ENCODE measurements around the gene TTC7B. TPM values are rescaled to one million over a fixed set of nuclear protein-coding genes. Genes with fewer than 3 reads are reported as not detected.

The TTC7B gene
- total and polyA plus RNA-seq, 2 experiments from 2014 or later = 5.2 to 28.2 TPM

DNA sequence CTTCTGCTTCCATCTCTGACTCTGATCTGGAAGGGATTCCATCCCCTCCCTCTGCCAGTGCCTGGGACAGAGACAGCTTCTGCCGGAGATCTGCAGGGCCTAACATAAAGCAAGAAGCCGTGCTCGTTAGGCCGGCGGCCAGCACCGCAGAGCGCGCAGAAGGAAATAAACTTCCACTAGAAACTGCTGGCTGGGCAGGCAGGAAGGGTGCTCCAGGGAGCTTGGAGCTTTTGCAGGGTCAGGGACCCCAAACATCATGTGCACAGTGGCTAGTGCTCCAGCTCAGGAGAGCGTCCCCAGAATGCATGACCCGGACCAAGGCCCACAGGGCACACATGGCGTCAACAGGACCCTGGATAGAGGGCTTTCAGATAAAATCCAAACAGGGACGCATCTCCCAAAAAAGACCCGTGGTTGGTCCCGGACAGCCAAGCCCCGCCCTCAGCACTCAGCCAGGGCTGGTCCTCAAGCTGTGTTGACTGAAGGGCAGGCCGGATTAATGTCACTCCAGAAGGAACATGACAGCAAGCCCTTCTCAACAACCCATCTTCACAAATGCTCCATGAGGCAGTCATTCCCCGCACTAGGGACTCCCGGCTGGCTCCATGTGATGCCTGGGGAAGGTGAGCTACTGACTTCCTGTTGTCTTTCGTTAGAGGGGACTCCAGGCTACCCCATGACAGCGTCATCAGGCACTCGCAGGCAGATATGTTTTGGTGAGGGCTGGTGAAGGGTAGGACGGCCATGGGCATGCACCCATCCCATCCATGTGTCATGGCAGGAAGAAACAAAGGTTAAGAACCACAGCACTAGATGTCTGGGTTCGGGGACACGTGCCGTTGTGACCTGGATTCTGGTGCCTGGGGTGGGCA lies 297.9 kb downstream of the TTC7B start:
- Histone ChIP-seq H3K79me2 (ENCODE audit: insufficient read depth) (no peaks in the 10 kb centered on the region), H3K9me2 (ENCODE audit: insufficient read depth) (no peaks in the 10 kb centered on the region), H3K4me3 (no peak overlapping the region), H3K27me3 (replicated peaks; ENCODE audit: insufficient read depth) (no peaks in the 10 kb centered on the region), H3K9me3 (ENCODE audit: low read depth) (no peaks in the 10 kb centered on the region), H3K4me2 (ENCODE audit: unreplicated experiment) (no peak overlapping the region), H2AFZ (no peak overlapping the region), H3K9ac (no peak overlapping the region), H3F3A (ENCODE audit: insufficient read depth) (no peaks in the 10 kb centered on the region), H3K4me1 (ENCODE audit: insufficient read depth) (no peaks in the 10 kb centered on the region; the same call in 1 of the 2 replicates), H4K20me1 (ENCODE audit: insufficient read depth) (no peaks in the 10 kb centered on the region), H3K36me3 (ENCODE audit: low read depth) (no peaks in the 10 kb centered on the region), H3K27ac (no peak overlapping the region)
- in situ Hi-C loops (cut with MboI) = no loop called here
- DNase-seq = no peak
- TF ChIP-seq EZH2phosphoT487 (IDR thresholded peaks at IDR 0.05; ENCODE audit: insufficient read depth, low read depth) = no peak
- TF ChIP-seq EZH2 (IDR thresholded peaks at IDR 0.05; ENCODE audit: insufficient read depth, poor library complexity, severe bottlenecking) = no peak
- WGBS, 2 experiments (ENCODE audit: low coverage in 1 of 2, low lambda C conversion rate in 2 of 2, missing lambda C conversion rate in 2 of 2) = 72 to 73% methylated on average over 25 of the region's 25 CpGs

DNA sequence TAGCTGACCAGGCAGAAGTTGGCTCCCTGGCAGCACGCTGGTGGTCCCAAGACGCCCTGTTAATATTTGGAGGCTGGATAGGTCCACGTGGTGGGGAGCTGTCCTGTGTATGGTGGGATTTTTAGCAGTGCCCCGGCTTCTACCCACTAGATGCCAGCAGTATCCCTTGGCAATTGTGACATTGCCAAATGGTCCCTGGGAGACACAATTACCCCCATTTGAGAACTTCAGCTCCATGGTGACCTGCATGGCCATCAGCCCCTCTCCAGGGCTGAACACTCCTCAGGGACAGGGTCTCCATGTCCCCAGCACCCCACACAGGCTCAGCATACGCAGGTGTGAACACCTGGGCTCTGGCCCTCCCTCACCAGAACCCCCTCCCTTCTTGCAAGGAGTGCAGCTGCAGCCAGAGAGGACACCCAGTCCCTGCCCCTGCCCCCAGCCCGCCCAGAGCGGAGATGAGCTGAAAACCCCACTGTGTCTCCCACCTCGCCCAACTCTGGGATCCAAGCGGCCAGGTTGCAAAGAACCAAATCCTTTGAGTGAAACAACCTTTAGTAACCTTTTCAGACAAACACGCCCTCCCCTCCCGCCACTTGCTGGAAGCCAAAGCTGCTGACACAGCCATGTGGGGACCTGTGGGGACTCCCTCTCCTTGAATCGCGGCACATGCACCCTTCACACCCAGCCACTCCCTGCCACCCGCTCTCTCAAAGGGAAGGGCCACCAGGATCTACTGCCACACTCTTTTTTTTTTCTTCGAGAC lies 299.0 kb downstream of the TTC7B start:
- Histone ChIP-seq H3F3A (ENCODE audit: insufficient read depth) (no peaks in the 10 kb centered on the region), H3K9me3 (ENCODE audit: low read depth) (no peaks in the 10 kb centered on the region), H3K9me2 (ENCODE audit: insufficient read depth) (no peaks in the 10 kb centered on the region), H3K9ac (no peak overlapping the region), H3K27me3 (replicated peaks; ENCODE audit: insufficient read depth) (no peaks in the 10 kb centered on the region), H3K4me1 (ENCODE audit: insufficient read depth) (no peaks in the 10 kb centered on the region), H3K4me3 (no peak overlapping the region), H3K79me2 (ENCODE audit: insufficient read depth) (no peaks in the 10 kb centered on the region), H2AFZ (no peak overlapping the region), H3K36me3 (ENCODE audit: low read depth) (no peaks in the 10 kb centered on the region), H3K27ac (no peak overlapping the region), H4K20me1 (ENCODE audit: insufficient read depth) (no peaks in the 10 kb centered on the region), H3K4me2 (ENCODE audit: unreplicated experiment) (no peak overlapping the region)
- in situ Hi-C loops (cut with MboI) = no loop called here
- DNase-seq = no peak
- no peak for TF ChIP-seq EZH2phosphoT487 (IDR thresholded peaks at IDR 0.05; ENCODE audit: insufficient read depth, low read depth)
- TF ChIP-seq EZH2 (IDR thresholded peaks at IDR 0.05; ENCODE audit: insufficient read depth, poor library complexity, severe bottlenecking) = no peak
- WGBS, 2 experiments (ENCODE audit: low coverage in 1 of 2, low lambda C conversion rate in 2 of 2, missing lambda C conversion rate in 2 of 2) = 76 to 77% methylated on average over 15 of the region's 15 CpGs

DNA sequence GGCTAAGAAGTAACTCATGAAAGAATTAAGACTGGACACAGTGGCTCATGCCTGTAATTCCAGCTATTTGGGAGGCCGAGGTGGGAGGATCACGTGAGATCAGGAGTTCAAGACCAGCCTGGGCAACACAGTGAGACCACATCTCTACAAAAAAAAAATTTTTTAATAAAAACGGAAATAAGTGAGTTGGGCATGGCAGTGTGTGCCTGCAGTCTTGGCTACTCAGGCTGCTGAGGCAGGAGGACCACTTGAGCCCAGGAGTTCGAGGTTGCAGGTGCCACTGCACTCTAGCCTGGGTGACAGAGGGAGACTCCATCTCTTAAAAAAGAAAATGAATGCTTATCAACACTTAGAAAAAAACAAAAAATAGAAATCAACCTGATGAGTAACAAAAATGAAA lies 301.7 kb downstream of the TTC7B start:
- no peaks in the 10 kb centered on the region for H3K9me2 ChIP-seq (ENCODE audit: insufficient read depth)
- in situ Hi-C loops (cut with MboI) = no loop called here
- no peaks in the 10 kb centered on the region for H3K27me3 ChIP-seq (replicated peaks; ENCODE audit: insufficient read depth)
- H3K27ac ChIP-seq = no peak overlapping the region
- WGBS, 2 experiments (ENCODE audit: low coverage in 1 of 2, low lambda C conversion rate in 2 of 2, missing lambda C conversion rate in 2 of 2) = 69 to 83% methylated on average over 4 of the region's 4 CpGs
- no peaks in the 10 kb centered on the region for H3F3A ChIP-seq (ENCODE audit: insufficient read depth)
- no peak overlapping the region for H3K4me3 ChIP-seq
- H3K79me2 ChIP-seq (ENCODE audit: insufficient read depth) = no peaks in the 10 kb centered on the region
- TF ChIP-seq EZH2 (IDR thresholded peaks at IDR 0.05; ENCODE audit: insufficient read depth, poor library complexity, severe bottlenecking) = no peak
- no peak for TF ChIP-seq EZH2phosphoT487 (IDR thresholded peaks at IDR 0.05; ENCODE audit: insufficient read depth, low read depth)
- no peak overlapping the region for H3K4me2 ChIP-seq (ENCODE audit: unreplicated experiment)
- H2AFZ ChIP-seq = no peak overlapping the region
- no peaks in the 10 kb centered on the region for H3K36me3 ChIP-seq (ENCODE audit: low read depth)
- no peaks in the 10 kb centered on the region for H3K4me1 ChIP-seq (ENCODE audit: insufficient read depth)
- DNase-seq = no peak
- H4K20me1 ChIP-seq (ENCODE audit: insufficient read depth) = no peaks in the 10 kb centered on the region
- no peak overlapping the region for H3K9ac ChIP-seq
- no peaks in the 10 kb centered on the region for H3K9me3 ChIP-seq (ENCODE audit: low read depth)

DNA sequence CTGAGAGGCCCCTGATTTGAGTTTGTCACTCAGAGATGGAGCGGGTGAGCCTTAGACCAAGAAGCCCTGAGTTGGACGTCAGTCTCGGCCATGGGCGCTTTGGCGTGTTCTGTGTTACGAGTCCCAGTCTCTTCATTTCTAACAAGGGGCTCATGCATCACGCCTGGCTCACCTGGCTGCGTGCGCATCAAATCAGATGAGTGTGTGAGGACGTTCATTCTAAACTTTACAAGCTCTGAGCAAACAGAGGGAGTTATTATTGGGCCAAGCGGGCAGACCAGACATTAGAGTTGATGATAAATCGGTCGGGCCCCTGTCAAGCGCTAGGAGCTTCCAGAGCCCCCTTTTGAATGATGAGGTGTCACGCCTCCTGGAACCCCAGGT lies 302.2 kb downstream of the TTC7B start:
- in situ Hi-C loops (cut with MboI) = no loop called here
- Histone ChIP-seq H3K27me3 (replicated peaks; ENCODE audit: insufficient read depth) (peaks cover 3% of the 10 kb centered on the region; the same call in 1 of the 2 replicates), H3K36me3 (ENCODE audit: low read depth) (no peaks in the 10 kb centered on the region), H3K4me2 (ENCODE audit: unreplicated experiment) (no peak overlapping the region), H3K27ac (no peak overlapping the region), H3F3A (ENCODE audit: insufficient read depth) (no peaks in the 10 kb centered on the region), H2AFZ (no peak overlapping the region), H3K9ac (no peak overlapping the region), H3K9me2 (ENCODE audit: insufficient read depth) (no peaks in the 10 kb centered on the region), H3K4me1 (ENCODE audit: insufficient read depth) (no peaks in the 10 kb centered on the region), H3K9me3 (ENCODE audit: low read depth) (no peaks in the 10 kb centered on the region), H3K4me3 (no peak overlapping the region), H3K79me2 (ENCODE audit: insufficient read depth) (no peaks in the 10 kb centered on the region), H4K20me1 (ENCODE audit: insufficient read depth) (no peaks in the 10 kb centered on the region)
- TF ChIP-seq EZH2phosphoT487 (IDR thresholded peaks at IDR 0.05; ENCODE audit: insufficient read depth, low read depth) (no peak), EZH2 (IDR thresholded peaks at IDR 0.05; ENCODE audit: insufficient read depth, poor library complexity, severe bottlenecking) (no peak)
- WGBS, 2 experiments (ENCODE audit: low coverage in 1 of 2, low lambda C conversion rate in 2 of 2, missing lambda C conversion rate in 2 of 2) = 73 to 79% methylated on average over 14 to 15 of the region's 15 CpGs
- DNase-seq = no peak
